GM19043 (cell line): ENCODE data around the gene RARA.

Experiments used
- ATAC-seq: cut with Tn5 transposase; IDR thresholded peaks from one replicate; pipeline ENCODE4 v1.9.1; 2021; ENCODE audit warnings: low read depth; ENCODE audit not compliant: unreplicated experiment

The RARA gene

DNA sequence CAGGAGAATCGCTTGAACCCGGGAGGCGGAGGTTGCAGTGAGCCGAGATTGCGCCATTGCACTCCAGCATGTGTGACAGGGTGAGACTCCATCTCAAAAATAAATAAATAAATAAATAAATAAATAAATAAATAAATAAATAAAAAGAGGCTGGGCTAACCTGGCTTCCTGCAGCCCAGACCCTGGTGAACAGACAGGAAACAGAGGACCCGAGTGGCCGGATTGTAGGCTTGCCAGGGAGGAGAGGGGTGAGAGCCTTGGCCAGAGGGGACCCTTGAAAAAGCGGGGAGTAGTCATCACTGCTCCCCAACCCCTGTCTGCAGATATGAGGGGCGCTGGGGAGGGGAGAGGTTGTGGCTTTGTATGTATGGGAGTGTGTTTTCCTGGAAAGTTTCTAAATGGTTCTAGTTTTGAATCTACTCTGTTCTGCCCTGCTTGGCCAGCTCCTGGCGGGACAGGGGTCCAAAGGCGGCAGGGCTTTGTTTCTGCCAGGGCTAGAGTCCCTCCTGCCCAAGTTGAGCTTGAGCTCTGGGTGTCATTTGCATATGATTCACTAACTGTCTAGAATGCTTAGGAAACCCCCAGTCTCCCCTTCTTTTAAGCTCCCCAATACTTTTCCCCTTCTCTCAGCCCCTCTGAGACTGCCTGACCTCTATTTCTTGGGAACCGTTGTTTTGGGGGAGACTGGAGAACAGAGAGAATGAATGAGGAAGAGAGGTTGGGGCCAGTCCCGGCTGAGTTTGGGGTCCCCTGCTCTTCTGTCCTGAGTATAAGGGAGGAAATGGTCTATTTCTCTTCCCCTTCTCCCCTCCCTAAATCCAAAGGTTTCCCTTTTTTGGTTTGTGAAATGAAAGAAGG, 16.4 kb downstream of the RARA start:
- no peak for ATAC-seq

DNA sequence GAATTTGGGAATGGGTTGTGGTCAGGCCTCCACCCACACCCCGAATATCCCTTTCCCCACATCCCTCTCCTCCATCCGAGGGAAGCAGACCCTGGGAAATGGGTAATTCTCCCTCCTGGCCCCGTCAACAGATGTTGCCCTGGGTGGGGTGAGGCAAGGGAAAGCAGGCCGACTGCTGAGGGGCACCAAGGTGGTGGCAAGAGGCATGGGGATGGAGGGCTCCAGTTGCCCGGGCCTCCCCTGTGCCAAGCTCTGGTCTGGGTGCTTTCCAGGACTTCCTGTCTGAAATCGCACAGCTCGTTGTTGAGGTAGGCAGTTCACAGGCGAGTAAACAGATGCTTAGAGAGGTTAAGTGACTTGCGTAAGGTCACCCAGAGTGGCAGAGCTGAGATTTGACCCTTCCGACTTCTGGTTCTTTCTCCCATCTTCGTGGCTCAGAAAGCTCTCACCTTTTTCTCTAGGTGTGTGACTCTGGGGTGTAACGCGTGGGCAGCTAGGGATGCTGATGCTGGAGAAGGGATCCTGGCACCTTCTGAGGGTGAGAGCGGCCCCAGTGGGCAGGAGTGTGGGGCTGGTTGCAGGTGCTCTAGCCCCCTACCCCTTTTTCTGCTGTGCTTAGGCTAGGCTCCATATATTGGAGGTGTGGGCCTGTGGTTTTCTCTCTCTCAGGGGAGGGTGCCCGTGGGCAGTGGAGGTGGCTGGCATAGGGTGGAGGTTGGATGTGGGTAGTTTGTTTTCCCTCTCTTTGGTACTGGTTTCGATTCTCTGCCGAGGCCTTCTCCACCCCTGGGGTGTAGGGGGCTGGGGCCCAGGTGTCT, 17.2 kb downstream of the RARA start:
- no peak for ATAC-seq

DNA sequence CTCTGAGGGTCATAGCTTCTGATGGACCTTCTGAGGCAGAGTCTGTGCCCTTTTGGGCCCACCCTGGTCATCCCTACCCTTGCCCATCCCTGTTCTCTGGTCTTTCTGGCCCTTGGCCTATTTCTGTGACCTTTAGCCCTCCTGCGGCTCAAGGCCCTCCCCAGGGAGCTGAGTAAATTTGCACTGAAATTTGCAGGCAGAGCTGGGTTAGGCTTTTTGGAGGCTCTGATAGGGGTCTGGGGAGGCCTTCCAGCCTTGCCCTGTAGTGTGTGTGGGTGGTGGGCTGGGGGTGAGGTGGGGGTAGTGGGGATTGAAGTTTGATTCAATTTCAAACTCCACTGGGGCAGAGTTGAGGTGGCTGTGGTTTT, 17.8 kb downstream of the RARA start:
- ATAC-seq, result no peak

DNA sequence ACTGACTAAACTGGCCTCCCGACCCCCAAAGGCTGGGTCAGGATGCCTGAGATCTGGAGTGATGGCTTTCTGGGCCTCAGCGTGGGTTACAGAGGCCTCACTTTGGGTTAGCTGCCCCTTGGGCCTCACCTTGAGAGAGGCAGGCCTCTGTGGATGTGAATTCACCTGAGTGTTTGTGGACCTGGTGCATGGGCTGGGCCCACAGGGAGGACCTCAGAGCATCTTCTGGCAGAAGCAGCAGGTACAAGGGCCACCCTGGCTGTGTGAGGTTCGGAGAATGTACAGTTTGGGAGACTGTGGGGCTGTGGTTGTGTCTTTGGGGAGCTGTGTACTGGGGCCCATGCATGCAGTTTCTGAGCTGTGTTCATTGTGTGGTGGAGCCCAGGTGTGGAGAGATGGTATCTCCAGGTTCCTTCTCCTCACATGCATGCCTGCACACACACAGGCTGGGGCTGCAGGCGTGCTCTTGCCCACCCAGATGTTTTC, 18.3 kb downstream of the RARA start:
- no peak for ATAC-seq

DNA sequence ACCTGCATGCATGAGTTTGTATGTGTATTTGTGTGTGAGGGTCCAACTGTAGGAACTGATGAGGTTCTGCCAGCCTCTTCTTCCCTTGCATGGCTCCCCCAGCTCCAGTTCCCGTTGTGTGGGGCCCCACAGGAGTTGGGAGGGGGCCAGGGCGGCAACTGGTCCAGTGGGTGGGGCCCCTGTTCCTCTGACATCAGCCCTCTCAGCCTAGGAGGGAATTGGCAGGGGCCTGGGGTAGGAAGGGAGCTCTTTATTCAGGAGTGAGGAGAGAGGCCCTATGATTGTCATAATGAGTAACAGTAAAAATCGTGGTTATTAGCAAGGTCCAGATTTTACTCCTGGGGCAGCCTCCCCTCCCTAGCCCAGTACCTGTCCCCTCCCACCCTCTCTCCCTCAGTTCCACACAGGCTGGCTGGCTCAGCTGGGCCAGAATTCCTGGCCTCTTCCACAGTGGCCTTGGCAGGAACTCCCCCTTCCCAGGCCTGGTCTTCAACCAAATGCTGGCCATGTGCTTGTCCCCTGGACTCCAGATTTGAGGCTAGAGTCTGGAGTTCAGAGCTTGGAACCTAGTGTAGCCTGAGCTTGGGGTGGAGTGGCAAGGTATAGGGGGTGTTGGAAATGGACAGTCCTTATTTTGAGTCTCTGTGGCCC, 18.9 kb downstream of the RARA start:
- ATAC-seq, result no peak

DNA sequence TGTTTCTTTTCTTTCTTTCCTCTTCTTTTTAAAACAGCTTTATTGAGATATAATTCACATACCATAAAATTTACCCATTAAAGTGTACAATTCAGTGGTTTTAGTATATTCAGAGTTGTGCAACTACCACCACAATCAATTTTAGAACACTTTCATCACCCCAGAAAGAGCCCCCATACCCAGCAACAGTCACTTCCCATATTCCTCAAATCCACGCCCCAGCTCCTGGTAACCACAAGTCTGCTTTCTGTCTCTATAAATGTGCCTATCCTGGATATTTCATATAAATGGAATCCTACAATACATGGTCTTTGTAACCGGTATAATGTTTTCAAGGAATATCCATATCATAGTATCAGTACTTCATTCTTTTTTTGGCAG, 19.4 kb downstream of the RARA start:
- ATAC-seq, result no peak

DNA sequence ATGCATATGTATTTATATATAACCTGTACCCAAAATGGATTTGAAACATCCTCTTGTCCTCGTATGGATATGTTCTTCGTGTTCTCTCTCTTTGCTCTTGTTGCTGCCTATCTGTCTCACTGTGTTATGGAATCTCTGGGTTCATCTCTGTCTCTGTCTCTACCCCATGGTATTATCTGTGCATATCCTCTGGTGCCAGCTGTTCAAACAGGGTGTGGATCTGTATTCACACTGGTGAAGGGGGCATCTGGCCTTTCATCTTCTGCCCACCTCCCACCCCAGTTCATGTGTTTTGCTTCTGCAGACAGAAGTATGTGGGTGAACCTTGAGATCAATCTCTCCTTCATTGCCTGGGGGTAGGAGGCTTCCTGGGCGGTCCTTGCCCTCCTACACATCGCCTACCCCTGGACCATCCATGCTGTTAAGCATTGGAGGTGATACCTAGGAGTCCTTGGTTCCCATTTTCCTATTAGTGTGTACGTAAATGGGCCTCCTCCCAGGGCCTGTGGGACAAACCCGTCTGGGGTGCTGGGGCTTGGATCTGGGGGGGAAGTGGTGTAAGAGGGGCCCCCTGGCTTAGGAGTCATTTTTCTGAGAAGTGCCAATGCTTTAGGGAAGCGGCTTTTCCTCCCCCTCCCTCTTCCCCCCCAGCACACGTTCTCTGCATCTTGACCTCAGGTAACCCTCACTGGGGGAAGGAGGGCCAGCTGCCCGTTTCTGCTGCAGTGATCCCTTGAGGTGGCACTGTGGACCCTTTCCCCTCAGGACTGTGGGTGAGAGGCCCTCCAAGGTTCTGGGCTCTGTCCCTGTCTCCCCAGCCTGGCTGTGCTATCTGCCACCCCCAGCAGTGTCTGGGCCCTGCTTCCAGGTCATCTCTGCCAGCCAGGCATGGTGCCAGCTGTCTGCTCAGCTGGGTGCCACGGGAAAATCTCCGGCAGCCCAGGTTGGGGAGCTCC, 21.1 kb downstream of the RARA start:
- no peak for ATAC-seq

DNA sequence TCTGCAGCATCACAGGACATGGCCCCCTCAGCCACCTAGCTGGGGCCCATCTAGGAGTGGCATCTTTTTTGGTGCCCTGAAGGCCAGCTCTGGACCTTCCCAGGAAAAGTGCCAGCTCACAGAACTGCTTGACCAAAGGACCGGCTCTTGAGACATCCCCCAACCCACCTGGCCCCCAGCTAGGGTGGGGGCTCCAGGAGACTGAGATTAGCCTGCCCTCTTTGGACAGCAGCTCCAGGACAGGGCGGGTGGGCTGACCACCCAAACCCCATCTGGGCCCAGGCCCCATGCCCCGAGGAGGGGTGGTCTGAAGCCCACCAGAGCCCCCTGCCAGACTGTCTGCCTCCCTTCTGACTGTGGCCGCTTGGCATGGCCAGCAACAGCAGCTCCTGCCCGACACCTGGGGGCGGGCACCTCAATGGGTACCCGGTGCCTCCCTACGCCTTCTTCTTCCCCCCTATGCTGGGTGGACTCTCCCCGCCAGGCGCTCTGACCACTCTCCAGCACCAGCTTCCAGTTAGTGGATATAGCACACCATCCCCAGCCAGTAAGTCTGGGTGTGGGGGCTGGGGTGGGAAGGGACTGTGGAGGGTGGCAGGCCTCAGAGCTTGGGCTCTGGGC, 22.0 kb downstream of the RARA start:
- ATAC-seq, result no peak

DNA sequence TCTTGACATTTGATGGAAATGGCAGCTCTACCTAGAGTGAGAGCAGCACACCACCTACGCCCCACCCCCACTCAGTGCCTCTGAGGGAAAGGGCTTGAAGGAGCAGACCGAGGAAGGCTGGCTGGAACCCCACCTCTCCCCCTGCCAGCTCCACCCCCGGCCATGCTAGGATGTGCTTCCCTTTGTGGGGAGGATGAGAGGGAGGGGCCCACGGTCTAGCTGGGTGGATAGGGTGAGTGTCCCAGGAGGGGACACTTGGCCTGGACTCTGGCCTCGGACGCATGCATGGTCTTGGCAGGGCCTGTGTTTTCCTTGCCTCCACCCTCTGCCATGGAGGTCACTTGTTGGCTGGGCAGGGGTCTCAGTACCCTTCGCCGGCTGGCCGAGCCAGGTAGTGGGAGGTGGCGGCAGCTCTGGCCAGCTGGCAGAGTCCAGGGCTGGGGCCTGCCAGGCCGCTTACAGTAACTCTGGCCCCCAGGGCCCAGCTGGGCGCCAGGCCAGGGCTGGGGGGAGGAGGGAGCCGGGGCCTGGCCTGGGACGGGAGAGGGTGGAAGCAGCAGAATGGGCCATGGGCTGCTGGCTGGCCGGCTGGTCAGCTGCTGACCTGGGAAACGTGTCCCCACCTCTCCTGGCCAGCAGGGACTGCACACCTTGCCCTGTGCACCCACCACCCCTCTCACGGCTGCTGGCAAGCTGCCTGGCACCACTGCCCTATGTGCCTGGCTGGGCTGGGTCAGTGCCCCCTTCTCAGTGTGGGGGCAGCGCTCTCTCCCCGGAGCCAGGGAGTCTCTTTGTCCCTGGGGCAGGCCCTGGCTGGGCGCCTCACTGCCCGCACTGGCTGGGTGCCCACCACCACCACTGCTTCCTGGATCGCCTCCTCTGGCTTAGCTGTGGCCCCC, 23.0 kb downstream of the RARA start:
- no peak for ATAC-seq

DNA sequence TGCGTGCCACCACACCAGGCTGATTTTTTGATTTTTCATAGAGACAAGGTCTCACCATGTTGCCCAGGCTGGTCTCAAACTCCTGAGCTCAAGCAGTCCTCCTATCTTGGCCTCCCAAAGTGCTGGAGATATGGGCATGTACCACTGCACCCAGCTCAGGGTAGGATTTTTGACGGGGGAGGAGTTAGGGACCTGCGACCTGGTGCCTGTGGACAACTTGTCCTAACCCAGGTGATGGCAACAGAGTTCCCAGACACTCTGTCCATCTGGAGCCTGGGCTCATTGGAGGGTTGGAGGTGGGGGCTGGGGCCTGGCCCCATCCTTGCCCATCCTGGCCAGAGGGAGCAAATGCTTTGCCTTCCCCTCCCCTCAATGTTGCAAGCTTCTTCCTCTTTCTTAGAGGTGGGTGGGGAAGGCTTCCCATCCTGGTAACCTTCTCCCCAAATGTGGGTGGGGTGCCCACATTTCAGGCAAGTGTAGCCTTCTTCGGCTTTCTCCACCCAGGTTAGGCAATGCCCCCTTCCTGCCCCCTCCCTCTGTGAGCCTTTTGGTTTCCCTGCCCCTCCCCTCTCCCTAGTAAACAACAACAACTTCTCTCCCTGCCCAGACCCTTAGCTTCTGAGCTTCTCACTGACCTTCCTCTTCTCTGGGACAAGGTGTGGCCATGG, 24.9 kb downstream of the RARA start:
- ATAC-seq, result no peak

DNA sequence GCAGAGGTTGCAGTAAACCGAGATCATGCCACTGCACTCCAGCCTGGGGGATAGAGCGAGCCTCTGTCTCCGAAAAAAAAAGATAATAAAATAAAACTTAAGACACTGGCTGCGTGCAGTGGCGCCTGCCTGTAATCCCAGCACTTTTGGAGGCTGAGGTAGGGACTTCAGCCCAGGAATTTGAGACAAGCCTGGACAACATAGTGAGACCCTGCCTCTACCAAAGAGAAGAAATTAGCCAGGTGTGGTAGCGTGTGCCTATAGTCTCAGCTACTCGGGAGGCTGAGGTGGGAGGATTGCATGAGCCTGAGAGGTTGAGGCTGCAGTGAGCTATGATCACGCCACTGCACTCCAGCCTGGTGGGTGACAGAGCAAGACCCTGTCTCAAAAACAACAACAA, 26.6 kb downstream of the RARA start:
- no peak for ATAC-seq

DNA sequence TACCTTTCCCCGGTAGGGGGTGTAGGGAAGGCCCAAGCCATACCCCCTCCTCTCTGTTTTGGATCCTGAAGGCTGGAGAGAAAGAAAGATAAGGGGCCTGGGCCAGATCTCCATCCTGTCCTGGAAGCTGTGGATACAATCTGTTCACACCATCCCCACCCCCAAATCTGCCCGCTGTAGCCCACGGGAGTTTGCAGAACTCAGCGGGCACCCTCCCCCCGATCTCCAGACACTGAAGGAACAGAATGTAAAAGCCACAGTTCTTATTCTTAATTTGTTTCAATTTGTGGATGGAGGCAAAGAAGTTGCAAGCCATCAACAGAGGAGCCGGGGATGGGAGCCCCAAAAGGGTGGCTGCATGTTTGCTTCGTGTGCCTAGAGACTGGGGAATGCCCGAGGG, 28.4 kb downstream of the RARA start:
- no peak for ATAC-seq

DNA sequence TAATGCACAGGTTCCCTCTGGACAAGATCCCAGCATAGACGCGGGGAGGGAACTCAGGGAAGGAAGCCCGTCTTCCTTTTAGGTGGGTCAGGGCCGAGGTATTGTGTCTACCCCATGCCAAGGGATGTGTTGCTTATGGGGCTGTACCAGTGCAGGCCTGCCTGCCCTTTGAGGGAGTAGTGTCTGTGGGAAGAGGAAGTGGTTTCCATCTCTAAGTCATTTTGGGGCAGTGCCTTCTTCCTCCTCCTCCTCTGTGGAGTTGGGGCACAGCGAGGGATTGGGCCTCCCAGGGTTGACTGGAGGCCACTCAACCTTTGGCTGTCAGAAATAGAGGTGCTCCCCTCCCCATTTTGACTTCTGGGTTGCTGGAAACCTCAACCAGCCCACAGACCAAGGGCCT, 29.1 kb downstream of the RARA start:
- ATAC-seq, result no peak

DNA sequence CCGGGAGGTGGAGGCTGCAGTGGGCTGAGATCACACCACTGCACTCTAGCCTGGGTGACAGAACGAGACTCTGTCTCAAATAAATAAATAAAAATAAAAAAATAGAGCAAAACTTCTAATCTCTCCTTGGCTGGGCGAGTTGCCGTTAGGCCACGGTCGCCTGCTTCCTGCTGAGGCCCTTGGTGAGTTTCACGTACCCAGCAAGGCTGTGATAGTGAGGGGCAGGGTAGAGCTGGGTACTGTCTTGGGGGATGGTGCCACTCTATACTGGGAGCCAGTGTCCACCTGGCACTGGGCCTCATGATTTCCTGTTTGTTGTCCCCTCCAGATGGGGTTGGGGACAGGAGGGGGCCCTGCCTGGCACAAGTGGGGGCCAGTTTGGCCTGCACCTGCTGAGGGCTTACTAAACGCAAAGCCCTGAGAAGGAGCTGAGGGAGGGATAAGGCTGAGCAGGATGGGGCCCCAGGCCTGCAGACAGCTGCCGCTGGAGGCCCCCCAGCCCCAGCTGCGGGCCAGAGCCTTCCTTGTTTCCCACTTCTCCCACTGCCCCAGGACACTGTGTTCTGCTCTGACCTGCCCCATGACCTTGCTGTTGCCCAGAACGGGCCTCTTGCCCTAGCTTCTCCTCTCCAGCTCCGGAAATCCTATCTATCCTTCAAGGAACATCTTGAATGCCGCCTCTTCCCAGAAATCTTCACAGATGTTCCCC, 30.1 kb downstream of the RARA start:
- ATAC-seq, result no peak

DNA sequence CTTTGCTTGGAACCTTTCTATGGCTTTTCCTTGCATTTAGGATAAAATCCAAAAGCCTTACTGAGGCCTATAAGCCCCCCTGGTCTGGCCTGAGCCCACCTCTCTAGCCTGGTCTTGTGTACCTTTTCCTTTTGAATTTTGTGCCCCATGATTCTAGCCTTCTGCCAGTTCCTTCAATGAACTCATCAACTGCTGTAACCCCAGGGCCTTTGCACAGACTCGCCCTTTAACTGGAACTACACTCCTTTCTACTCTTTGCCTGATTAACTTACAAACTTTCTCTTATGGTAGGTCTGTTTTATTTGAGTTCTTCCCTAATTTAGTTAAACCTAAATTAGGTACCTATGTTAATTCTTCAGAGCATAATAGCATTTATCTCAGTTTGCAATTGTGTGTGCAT, 31.3 kb downstream of the RARA start:
- ATAC-seq, result no peak

DNA sequence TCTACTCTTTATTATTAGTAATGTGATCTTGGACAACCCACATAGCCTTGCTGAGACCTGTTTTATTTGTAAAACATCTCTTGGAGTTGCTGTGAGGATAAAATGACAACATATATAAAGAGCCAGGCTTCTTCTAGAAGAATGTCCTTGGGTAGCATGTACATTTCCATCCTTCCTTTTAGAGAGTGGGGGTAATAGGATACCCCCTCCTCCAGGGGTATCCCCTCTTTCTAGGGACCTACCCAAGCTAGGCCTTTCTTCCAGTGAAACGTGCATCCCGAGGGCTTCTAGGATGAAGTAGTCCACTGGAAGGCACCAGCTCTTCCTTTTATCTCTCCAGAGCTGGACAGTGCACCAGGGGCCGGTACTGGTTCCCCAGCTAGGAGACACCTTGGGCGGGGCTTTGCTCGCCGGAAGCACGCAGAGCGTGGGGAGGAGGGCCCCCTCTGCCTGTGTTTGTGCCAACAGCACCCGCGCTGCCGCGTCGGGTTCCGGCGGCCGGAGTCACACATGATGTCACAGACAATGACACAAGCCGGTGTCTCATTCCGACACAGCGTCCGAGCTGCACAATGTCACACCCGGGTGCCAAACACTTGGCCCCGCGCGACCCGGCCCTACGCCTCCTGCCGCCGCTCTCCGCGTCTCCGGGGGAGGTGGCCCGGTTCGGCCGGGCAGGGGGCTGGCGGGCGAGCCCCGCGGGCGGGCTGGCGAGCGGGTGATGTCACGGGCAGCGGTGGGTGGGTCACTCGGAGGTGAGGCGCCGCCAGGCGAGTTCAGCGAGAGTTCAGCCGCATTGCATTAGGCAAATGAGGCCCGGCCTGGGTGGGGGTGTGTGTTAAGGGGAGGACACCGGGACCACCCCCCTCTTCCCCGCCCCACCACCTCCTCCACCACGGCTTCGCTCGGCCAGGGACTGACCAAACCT, 32.2 kb downstream of the RARA start:
- peak; percentile 50 for ATAC-seq
